ENCODE results near the gene PSMB2. TPM values are rescaled to one million over a fixed set of nuclear protein-coding genes. Genes with fewer than 3 reads are reported as not detected.

The PSMB2 gene
- total and polyA plus RNA-seq, 5 donors from 2014 or later = 34.4 to 101 (median 71.0) TPM

- Mint-ChIP-seq H3K4me3 (peak overlapping the region; percentile 94 to 100 (median 99)), H3K27ac (peak overlapping the region; percentile 79 to 100 (median 100)), H3K9me3 (peaks cover 0 to 2% (median 0%) of the 10 kb centered on the region in 7 donors), H3K4me1 (peaks cover 25 to 44% (median 35%) of the 10 kb centered on the region in 4 donors), H3K27me3 (peaks cover 19% of the 10 kb centered on the region), H3K36me3 (peaks cover 9% of the 10 kb centered on the region)
- ATAC-seq (ENCODE audit: low read depth in 2 of 2) (no peak), DNase-seq (no peak)
- H3K36me3 ChIP-seq (ENCODE audit: control insufficient read depth, insufficient read depth, low read length) = peaks cover 6% of the 10 kb centered on the region
- peak overlapping the region; percentile 84 for H3K27ac ChIP-seq (ENCODE audit: insufficient read depth, low read length, poor library complexity, severe bottlenecking)
- H3K27me3 ChIP-seq (ENCODE audit: control insufficient read depth, insufficient read depth, low read length) = peaks cover 14% of the 10 kb centered on the region
- H3K9me3 ChIP-seq (ENCODE audit: control insufficient read depth in 2 of 2, low read length in 2 of 2) = no peaks in the 10 kb centered on the region
- peaks cover 36% of the 10 kb centered on the region for H3K4me1 ChIP-seq (ENCODE audit: control insufficient read depth, insufficient read depth, low read length, poor library complexity, severe bottlenecking)
- peak overlapping the region; percentile 95 for H3K4me3 ChIP-seq (ENCODE audit: low read depth, low read length)
Observed at GRCh38 chr1:35640380-35641232, 720 bp downstream of the PSMB2 start.

- no peaks in the 10 kb centered on the region for H3K27me3 ChIP-seq (ENCODE audit: control insufficient read depth, insufficient read depth, low read length)
- peak overlapping the region; percentile 83 for H3K4me3 ChIP-seq (ENCODE audit: low read depth, low read length)
- Mint-ChIP-seq H3K27me3 (peaks cover 8% of the 10 kb centered on the region), H3K4me1 (peaks cover 32 to 41% (median 38%) of the 10 kb centered on the region in 4 donors), H3K36me3 (peaks cover 20% of the 10 kb centered on the region), H3K9me3 (peaks cover 0 to 2% (median 0%) of the 10 kb centered on the region in 7 donors), H3K4me3 (peak overlapping the region; percentile 79 to 87 (median 82)), H3K27ac (peak overlapping the region; percentile 71 to 85 (median 83))
- no peak for ATAC-seq (ENCODE audit: low read depth in 2 of 2)
- H3K4me1 ChIP-seq (ENCODE audit: control insufficient read depth, insufficient read depth, low read length, poor library complexity, severe bottlenecking) = peaks cover 35% of the 10 kb centered on the region
- peak overlapping the region; percentile 79 for H3K27ac ChIP-seq (ENCODE audit: insufficient read depth, low read length, poor library complexity, severe bottlenecking)
- DNase-seq = peak in 2 of 3 donors; percentile 29 to 65
- H3K36me3 ChIP-seq (ENCODE audit: control insufficient read depth, insufficient read depth, low read length) = peaks cover 35% of the 10 kb centered on the region
- H3K9me3 ChIP-seq (ENCODE audit: control insufficient read depth in 2 of 2, low read length in 2 of 2) = no peaks in the 10 kb centered on the region
Observed at GRCh38 chr1:35637401-35637809, 3.9 kb downstream of the PSMB2 start.

GRCh38 chr1:35633547-35633946 lies 7.8 kb downstream of the PSMB2 start:
- Mint-ChIP-seq H3K36me3 (peaks cover 30% of the 10 kb centered on the region), H3K27ac (no peak overlapping the region), H3K4me1 (peaks cover 25 to 36% (median 28%) of the 10 kb centered on the region in 4 donors), H3K4me3 (no peak overlapping the region), H3K27me3 (no peaks in the 10 kb centered on the region), H3K9me3 (no peaks in the 10 kb centered on the region)
- Histone ChIP-seq H3K27ac (ENCODE audit: insufficient read depth, low read length, poor library complexity, severe bottlenecking) (no peak overlapping the region), H3K27me3 (ENCODE audit: control insufficient read depth, insufficient read depth, low read length) (no peaks in the 10 kb centered on the region), H3K9me3 (ENCODE audit: control insufficient read depth in 2 of 2, low read length in 2 of 2) (no peaks in the 10 kb centered on the region), H3K4me1 (ENCODE audit: control insufficient read depth, insufficient read depth, low read length, poor library complexity, severe bottlenecking) (peaks cover 18% of the 10 kb centered on the region), H3K4me3 (ENCODE audit: low read depth, low read length) (no peak overlapping the region), H3K36me3 (ENCODE audit: control insufficient read depth, insufficient read depth, low read length) (peaks cover 70% of the 10 kb centered on the region)
- ATAC-seq (ENCODE audit: low read depth in 2 of 2) = no peak
- no peak for DNase-seq

GRCh38 chr1:35631396-35631795 lies 9.9 kb downstream of the PSMB2 start:
- Histone ChIP-seq H3K27ac (ENCODE audit: insufficient read depth, low read length, poor library complexity, severe bottlenecking) (no peak overlapping the region), H3K36me3 (ENCODE audit: control insufficient read depth, insufficient read depth, low read length) (peaks cover 73% of the 10 kb centered on the region), H3K9me3 (ENCODE audit: control insufficient read depth in 2 of 2, low read length in 2 of 2) (no peaks in the 10 kb centered on the region), H3K4me1 (ENCODE audit: control insufficient read depth, insufficient read depth, low read length, poor library complexity, severe bottlenecking) (no peaks in the 10 kb centered on the region), H3K4me3 (ENCODE audit: low read depth, low read length) (no peak overlapping the region), H3K27me3 (ENCODE audit: control insufficient read depth, insufficient read depth, low read length) (no peaks in the 10 kb centered on the region)
- Mint-ChIP-seq H3K27me3 (no peaks in the 10 kb centered on the region), H3K4me1 (peaks cover 19 to 28% (median 24%) of the 10 kb centered on the region in 4 donors), H3K36me3 (peaks cover 35% of the 10 kb centered on the region), H3K4me3 (no peak overlapping the region), H3K27ac (no peak overlapping the region), H3K9me3 (no peaks in the 10 kb centered on the region)
- DNase-seq = no peak
- ATAC-seq (ENCODE audit: low read depth in 2 of 2) = no peak

GRCh38 chr1:35629051-35629450 lies 12.3 kb downstream of the PSMB2 start:
- no peak overlapping the region for H3K27ac Mint-ChIP-seq
- Histone ChIP-seq H3K27me3 (ENCODE audit: control insufficient read depth, insufficient read depth, low read length) (no peaks in the 10 kb centered on the region), H3K4me3 (ENCODE audit: low read depth, low read length) (no peak overlapping the region), H3K9me3 (ENCODE audit: control insufficient read depth in 2 of 2, low read length in 2 of 2) (no peaks in the 10 kb centered on the region), H3K27ac (ENCODE audit: insufficient read depth, low read length, poor library complexity, severe bottlenecking) (no peak overlapping the region), H3K4me1 (ENCODE audit: control insufficient read depth, insufficient read depth, low read length, poor library complexity, severe bottlenecking) (no peaks in the 10 kb centered on the region), H3K36me3 (ENCODE audit: control insufficient read depth, insufficient read depth, low read length) (peaks cover 56% of the 10 kb centered on the region)
- H3K36me3 Mint-ChIP-seq = peaks cover 34% of the 10 kb centered on the region
- no peaks in the 10 kb centered on the region for H3K27me3 Mint-ChIP-seq
- no peak overlapping the region for H3K4me3 Mint-ChIP-seq
- DNase-seq = no peak
- H3K9me3 Mint-ChIP-seq = no peaks in the 10 kb centered on the region
- peaks cover 19 to 32% (median 26%) of the 10 kb centered on the region in 4 donors for H3K4me1 Mint-ChIP-seq
- ATAC-seq (ENCODE audit: low read depth in 2 of 2) = no peak

- H3K4me1 Mint-ChIP-seq = peaks cover 18 to 30% (median 25%) of the 10 kb centered on the region in 4 donors
- Histone ChIP-seq H3K36me3 (ENCODE audit: control insufficient read depth, insufficient read depth, low read length) (peaks cover 32% of the 10 kb centered on the region), H3K27ac (ENCODE audit: insufficient read depth, low read length, poor library complexity, severe bottlenecking) (no peak overlapping the region), H3K27me3 (ENCODE audit: control insufficient read depth, insufficient read depth, low read length) (no peaks in the 10 kb centered on the region), H3K4me3 (ENCODE audit: low read depth, low read length) (no peak overlapping the region), H3K4me1 (ENCODE audit: control insufficient read depth, insufficient read depth, low read length, poor library complexity, severe bottlenecking) (no peaks in the 10 kb centered on the region), H3K9me3 (ENCODE audit: control insufficient read depth in 2 of 2, low read length in 2 of 2) (no peaks in the 10 kb centered on the region)
- DNase-seq = no peak
- H3K27ac Mint-ChIP-seq = no peak overlapping the region
- H3K36me3 Mint-ChIP-seq = peaks cover 30% of the 10 kb centered on the region
- no peak for ATAC-seq (ENCODE audit: low read depth in 2 of 2)
- H3K27me3 Mint-ChIP-seq = no peaks in the 10 kb centered on the region
- no peaks in the 10 kb centered on the region for H3K9me3 Mint-ChIP-seq
- H3K4me3 Mint-ChIP-seq = no peak overlapping the region
Observed at GRCh38 chr1:35623832-35624231, 17.5 kb downstream of the PSMB2 start.

- no peaks in the 10 kb centered on the region for H3K27me3 ChIP-seq (ENCODE audit: control insufficient read depth, insufficient read depth, low read length)
- Mint-ChIP-seq H3K27me3 (no peaks in the 10 kb centered on the region), H3K9me3 (no peaks in the 10 kb centered on the region), H3K4me3 (no peak overlapping the region), H3K4me1 (peaks cover 15 to 27% (median 24%) of the 10 kb centered on the region in 4 donors), H3K27ac (peak overlapping the region in 1 of 3 donors; percentile 44), H3K36me3 (peaks cover 38% of the 10 kb centered on the region)
- no peak for DNase-seq
- peaks cover 34% of the 10 kb centered on the region for H3K36me3 ChIP-seq (ENCODE audit: control insufficient read depth, insufficient read depth, low read length)
- H3K4me1 ChIP-seq (ENCODE audit: control insufficient read depth, insufficient read depth, low read length, poor library complexity, severe bottlenecking) = no peaks in the 10 kb centered on the region
- H3K27ac ChIP-seq (ENCODE audit: insufficient read depth, low read length, poor library complexity, severe bottlenecking) = no peak overlapping the region
- no peak for ATAC-seq (ENCODE audit: low read depth in 2 of 2)
- H3K4me3 ChIP-seq (ENCODE audit: low read depth, low read length) = no peak overlapping the region
- H3K9me3 ChIP-seq (ENCODE audit: control insufficient read depth in 2 of 2, low read length in 2 of 2) = no peaks in the 10 kb centered on the region
Observed at GRCh38 chr1:35622510-35623178, 18.7 kb downstream of the PSMB2 start.
